ENCODE measurements around the gene H2BW1. TPM values are rescaled to one million over a fixed set of nuclear protein-coding genes. Genes with fewer than 3 reads are reported as not detected.
"Not testable (repeated sequence)": the region's sequence is repeated elsewhere in the genome, so short reads cannot be mapped to it uniquely, and the experiment has no call there.

Gene H2BW1, protein sequence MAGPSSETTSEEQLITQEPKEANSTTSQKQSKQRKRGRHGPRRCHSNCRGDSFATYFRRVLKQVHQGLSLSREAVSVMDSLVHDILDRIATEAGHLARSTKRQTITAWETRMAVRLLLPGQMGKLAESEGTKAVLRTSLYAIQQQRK
- not detected for polyA plus RNA-seq (2013)

GRCh38 chrX:104013606-104014005 is at the start of gene H2BW1:
H2BW1 (minus strand) TSS chrX:104013708; CDS start chrX:104013576, 132 bp downstream.
- WGBS (ENCODE audit: insufficient coverage), result 88% methylated on average over 20 of the region's 20 CpGs
- Histone ChIP-seq H3K27me3 (replicated peaks in 2 of 5; ENCODE audit: control insufficient read depth in 4 of 5, insufficient read depth in 5 of 5, low read length in 4 of 5) (peaks cover 0 to 3% (median 0%) of the 10 kb centered on the region in 5 experiments), H3K27ac (ENCODE audit: insufficient read depth in 1 of 2, low read depth in 1 of 2, low read length in 2 of 2, poor library complexity in 1 of 2, severe bottlenecking in 2 of 2) (no peak within 1 kb of the TSS), H3K36me3 (ENCODE audit: control insufficient read depth in 4 of 4, insufficient read depth in 4 of 4, low read length in 3 of 4) (no peaks in the 10 kb centered on the region), H3K4me1 (ENCODE audit: control extremely low read depth in 1 of 4, control insufficient read depth in 4 of 4, insufficient read depth in 4 of 4, low read length in 3 of 4) (no peaks in the 10 kb centered on the region), H3K9me3 (ENCODE audit: control extremely low read depth in 1 of 5, control insufficient read depth in 4 of 5, insufficient read depth in 2 of 5, low read depth in 1 of 5, low read length in 4 of 5) (peaks cover 0 to 2% (median 0%) of the 10 kb centered on the region in 5 experiments), H3K4me3 (ENCODE audit: control insufficient read depth in 1 of 7, extremely low read depth in 1 of 7, insufficient read depth in 4 of 7, low read depth in 2 of 7, low read length in 6 of 7) (no peak within 1 kb of the TSS)
- POLR2A ChIA-PET, result no interaction called here
- CTCF ChIA-PET, result no interaction called here
- DNase-seq, result no peak

GRCh38 chrX:104062636-104063035 is 49.1 kb upstream of the H2BW1 start:
- no CpG with 5 or more reads among the region's 18 CpGs for WGBS (ENCODE audit: insufficient coverage)
- H3K27ac ChIP-seq (ENCODE audit: insufficient read depth in 1 of 2, low read depth in 1 of 2, low read length in 2 of 2, poor library complexity in 1 of 2, severe bottlenecking in 2 of 2); CTCF ChIA-PET; H3K4me1 ChIP-seq (ENCODE audit: control extremely low read depth in 1 of 4, control insufficient read depth in 4 of 4, insufficient read depth in 4 of 4, low read length in 3 of 4); H3K4me3 ChIP-seq (ENCODE audit: control insufficient read depth in 1 of 7, extremely low read depth in 1 of 7, insufficient read depth in 4 of 7, low read depth in 2 of 7, low read length in 6 of 7); DNase-seq; H3K36me3 ChIP-seq (ENCODE audit: control insufficient read depth in 4 of 4, insufficient read depth in 4 of 4, low read length in 3 of 4); POLR2A ChIA-PET; H3K9me3 ChIP-seq (ENCODE audit: control extremely low read depth in 1 of 5, control insufficient read depth in 4 of 5, insufficient read depth in 2 of 5, low read depth in 1 of 5, low read length in 4 of 5); H3K27me3 ChIP-seq (replicated peaks in 2 of 5; ENCODE audit: control insufficient read depth in 4 of 5, insufficient read depth in 5 of 5, low read length in 4 of 5): not testable (repeated sequence)

GRCh38 chrX:104054956-104055355 is 41.4 kb upstream of the H2BW1 start:
- WGBS (ENCODE audit: insufficient coverage), result no CpG with 5 or more reads among the region's 13 CpGs
- DNase-seq; H3K4me3 ChIP-seq (ENCODE audit: control insufficient read depth in 1 of 7, extremely low read depth in 1 of 7, insufficient read depth in 4 of 7, low read depth in 2 of 7, low read length in 6 of 7); H3K9me3 ChIP-seq (ENCODE audit: control extremely low read depth in 1 of 5, control insufficient read depth in 4 of 5, insufficient read depth in 2 of 5, low read depth in 1 of 5, low read length in 4 of 5); H3K4me1 ChIP-seq (ENCODE audit: control extremely low read depth in 1 of 4, control insufficient read depth in 4 of 4, insufficient read depth in 4 of 4, low read length in 3 of 4); POLR2A ChIA-PET; CTCF ChIA-PET; H3K36me3 ChIP-seq (ENCODE audit: control insufficient read depth in 4 of 4, insufficient read depth in 4 of 4, low read length in 3 of 4); H3K27me3 ChIP-seq (replicated peaks in 2 of 5; ENCODE audit: control insufficient read depth in 4 of 5, insufficient read depth in 5 of 5, low read length in 4 of 5); H3K27ac ChIP-seq (ENCODE audit: insufficient read depth in 1 of 2, low read depth in 1 of 2, low read length in 2 of 2, poor library complexity in 1 of 2, severe bottlenecking in 2 of 2): not testable (repeated sequence)

DNA sequence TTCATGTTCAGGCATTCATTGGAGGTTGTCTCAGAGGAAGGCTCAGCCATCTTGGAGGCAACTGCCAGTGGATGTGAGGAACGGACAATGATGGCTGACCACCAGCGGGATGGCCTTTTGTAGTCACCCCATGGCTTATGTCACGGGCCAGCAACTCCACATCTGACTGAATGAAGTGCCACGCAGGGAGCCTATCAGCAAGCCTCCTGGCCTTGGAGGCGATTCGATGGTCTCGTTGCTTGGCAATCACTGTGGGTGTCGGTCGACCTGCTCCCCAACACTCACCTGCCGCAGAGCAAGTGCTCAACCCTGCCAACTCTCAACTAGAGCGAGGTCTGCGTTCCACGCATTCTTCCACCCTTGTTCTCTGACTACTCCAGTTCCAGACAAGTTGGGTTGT is 33.7 kb upstream of the H2BW1 start:
- Histone ChIP-seq H3K4me3 (ENCODE audit: control insufficient read depth in 1 of 7, extremely low read depth in 1 of 7, insufficient read depth in 4 of 7, low read depth in 2 of 7, low read length in 6 of 7) (no peak overlapping the region), H3K27ac (ENCODE audit: insufficient read depth in 1 of 2, low read depth in 1 of 2, low read length in 2 of 2, poor library complexity in 1 of 2, severe bottlenecking in 2 of 2) (no peak overlapping the region), H3K27me3 (replicated peaks in 2 of 5; ENCODE audit: control insufficient read depth in 4 of 5, insufficient read depth in 5 of 5, low read length in 4 of 5) (no peaks in the 10 kb centered on the region), H3K4me1 (ENCODE audit: control extremely low read depth in 1 of 4, control insufficient read depth in 4 of 4, insufficient read depth in 4 of 4, low read length in 3 of 4) (no peaks in the 10 kb centered on the region), H3K9me3 (ENCODE audit: control extremely low read depth in 1 of 5, control insufficient read depth in 4 of 5, insufficient read depth in 2 of 5, low read depth in 1 of 5, low read length in 4 of 5) (no peaks in the 10 kb centered on the region), H3K36me3 (ENCODE audit: control insufficient read depth in 4 of 4, insufficient read depth in 4 of 4, low read length in 3 of 4) (no peaks in the 10 kb centered on the region)
- no peak for DNase-seq
- WGBS (ENCODE audit: insufficient coverage), result 88% methylated on average over 13 of the region's 13 CpGs
- ChIA-PET CTCF (no interaction called here), POLR2A (no interaction called here)

DNA sequence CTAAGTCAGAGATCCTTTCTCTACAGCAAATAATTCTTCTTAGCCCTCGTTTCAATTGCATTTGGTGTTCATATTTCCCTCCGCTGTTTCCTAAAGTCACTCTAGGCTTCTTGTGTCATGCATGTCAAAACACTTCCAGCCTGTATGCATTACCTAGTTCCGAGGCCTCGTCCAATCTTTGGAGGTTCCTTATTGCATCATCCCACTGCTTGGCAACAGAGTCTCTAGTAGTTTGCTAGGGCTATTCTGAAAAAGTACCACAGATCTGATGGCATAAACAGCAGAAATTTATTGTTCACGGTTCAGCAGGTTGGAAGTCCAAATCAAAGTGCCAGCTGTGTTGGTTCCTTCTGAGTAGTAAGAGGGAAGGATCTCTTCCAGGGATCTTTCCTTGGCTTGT is 32.1 kb upstream of the H2BW1 start:
- Histone ChIP-seq H3K27me3 (replicated peaks in 2 of 5; ENCODE audit: control insufficient read depth in 4 of 5, insufficient read depth in 5 of 5, low read length in 4 of 5) (no peaks in the 10 kb centered on the region), H3K27ac (ENCODE audit: insufficient read depth in 1 of 2, low read depth in 1 of 2, low read length in 2 of 2, poor library complexity in 1 of 2, severe bottlenecking in 2 of 2) (no peak overlapping the region), H3K4me1 (ENCODE audit: control extremely low read depth in 1 of 4, control insufficient read depth in 4 of 4, insufficient read depth in 4 of 4, low read length in 3 of 4) (no peaks in the 10 kb centered on the region), H3K9me3 (ENCODE audit: control extremely low read depth in 1 of 5, control insufficient read depth in 4 of 5, insufficient read depth in 2 of 5, low read depth in 1 of 5, low read length in 4 of 5) (no peaks in the 10 kb centered on the region), H3K4me3 (ENCODE audit: control insufficient read depth in 1 of 7, extremely low read depth in 1 of 7, insufficient read depth in 4 of 7, low read depth in 2 of 7, low read length in 6 of 7) (no peak overlapping the region), H3K36me3 (ENCODE audit: control insufficient read depth in 4 of 4, insufficient read depth in 4 of 4, low read length in 3 of 4) (no peaks in the 10 kb centered on the region)
- no peak for DNase-seq
- POLR2A ChIA-PET, result no interaction called here
- 77% methylated on average over 5 of the region's 5 CpGs for WGBS (ENCODE audit: insufficient coverage)
- CTCF ChIA-PET, result no interaction called here

GRCh38 chrX:104041003-104041402 is 27.5 kb upstream of the H2BW1 start:
- Histone ChIP-seq H3K36me3 (ENCODE audit: control insufficient read depth in 4 of 4, insufficient read depth in 4 of 4, low read length in 3 of 4) (no peaks in the 10 kb centered on the region), H3K4me1 (ENCODE audit: control extremely low read depth in 1 of 4, control insufficient read depth in 4 of 4, insufficient read depth in 4 of 4, low read length in 3 of 4) (no peaks in the 10 kb centered on the region), H3K9me3 (ENCODE audit: control extremely low read depth in 1 of 5, control insufficient read depth in 4 of 5, insufficient read depth in 2 of 5, low read depth in 1 of 5, low read length in 4 of 5) (no peaks in the 10 kb centered on the region), H3K4me3 (ENCODE audit: control insufficient read depth in 1 of 7, extremely low read depth in 1 of 7, insufficient read depth in 4 of 7, low read depth in 2 of 7, low read length in 6 of 7) (no peak overlapping the region), H3K27ac (ENCODE audit: insufficient read depth in 1 of 2, low read depth in 1 of 2, low read length in 2 of 2, poor library complexity in 1 of 2, severe bottlenecking in 2 of 2) (no peak overlapping the region), H3K27me3 (replicated peaks in 2 of 5; ENCODE audit: control insufficient read depth in 4 of 5, insufficient read depth in 5 of 5, low read length in 4 of 5) (no peaks in the 10 kb centered on the region)
- WGBS (ENCODE audit: insufficient coverage), result 85% methylated on average over 2 of the region's 4 CpGs
- ChIA-PET CTCF (no interaction called here), POLR2A (no interaction called here)
- DNase-seq, result no peak

DNA sequence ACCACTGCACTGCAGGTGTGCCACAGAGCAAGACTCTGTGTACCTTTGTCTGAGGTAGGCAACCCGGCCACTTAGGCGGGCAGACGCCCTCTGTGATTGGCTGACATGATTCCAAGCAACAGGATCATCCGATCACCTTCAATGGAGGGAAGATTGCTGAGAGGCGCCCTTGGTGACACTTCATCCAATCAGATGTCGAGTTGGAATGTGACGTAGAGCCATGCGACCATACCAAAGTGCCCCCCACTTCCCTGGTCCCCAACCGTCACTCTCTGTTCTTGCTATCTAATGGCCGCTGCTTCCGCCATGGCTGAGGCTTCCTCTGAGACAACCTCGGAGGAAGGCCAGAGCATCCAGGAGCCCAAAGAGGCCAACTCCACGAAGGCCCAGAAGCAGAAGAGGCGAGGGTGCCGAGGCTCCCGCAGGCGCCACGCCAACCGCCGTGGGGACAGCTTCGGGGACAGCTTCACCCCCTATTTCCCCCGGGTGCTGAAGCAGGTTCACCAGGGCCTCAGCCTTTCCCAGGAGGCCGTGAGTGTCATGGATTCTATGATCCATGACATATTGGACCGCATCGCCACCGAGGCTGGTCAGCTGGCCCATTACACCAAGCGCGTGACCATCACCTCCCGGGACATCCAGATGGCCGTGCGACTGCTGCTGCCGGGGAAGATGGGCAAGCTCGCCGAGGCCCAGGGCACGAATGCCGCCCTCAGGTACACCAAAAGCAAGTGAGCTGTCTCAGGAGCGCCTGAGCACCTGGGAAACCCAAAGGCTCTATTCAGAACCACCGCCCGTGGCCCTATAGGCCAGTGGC is 26.4 kb upstream of the H2BW1 start, which contains the start of gene H2BW2:
Gene H2BW2 (plus strand): TSS at position 268 of the 817 bp plus-strand sequence. CDS start 39 bp downstream, at position 307.
- ChIA-PET CTCF (no interaction called here), POLR2A (no interaction called here)
- Histone ChIP-seq H3K4me1 (ENCODE audit: control extremely low read depth in 1 of 4, control insufficient read depth in 4 of 4, insufficient read depth in 4 of 4, low read length in 3 of 4) (no peaks in the 10 kb centered on the region), H3K27ac (ENCODE audit: insufficient read depth in 1 of 2, low read depth in 1 of 2, low read length in 2 of 2, poor library complexity in 1 of 2, severe bottlenecking in 2 of 2) (no peak within 1 kb of the TSS), H3K9me3 (ENCODE audit: control extremely low read depth in 1 of 5, control insufficient read depth in 4 of 5, insufficient read depth in 2 of 5, low read depth in 1 of 5, low read length in 4 of 5) (no peaks in the 10 kb centered on the region), H3K36me3 (ENCODE audit: control insufficient read depth in 4 of 4, insufficient read depth in 4 of 4, low read length in 3 of 4) (no peaks in the 10 kb centered on the region), H3K4me3 (ENCODE audit: control insufficient read depth in 1 of 7, extremely low read depth in 1 of 7, insufficient read depth in 4 of 7, low read depth in 2 of 7, low read length in 6 of 7) (no peak within 1 kb of the TSS), H3K27me3 (replicated peaks in 2 of 5; ENCODE audit: control insufficient read depth in 4 of 5, insufficient read depth in 5 of 5, low read length in 4 of 5) (no peaks in the 10 kb centered on the region)
- WGBS (ENCODE audit: insufficient coverage), result 96% methylated on average over 39 of the region's 39 CpGs
- DNase-seq, result no peak

Data from common myeloid progenitor, CD34-positive (primary cell).